HG03108 (cell line): ENCODE measurements around the gene GOLGA3.
"Not testable (repeated sequence)": the region's sequence is repeated elsewhere in the genome, so short reads cannot be mapped to it uniquely, and the experiment has no call there.

ENCODE experiments used
- ATAC-seq: cut with Tn5 transposase; IDR thresholded peaks from one replicate; pipeline ENCODE4 v1.9.1; 2021; ENCODE audit warnings: moderate library complexity; ENCODE audit not compliant: unreplicated experiment

GOLGA3 gene

GRCh38 chr12:132818562-132818961 lies 10.1 kb downstream of the GOLGA3 start:
- no peak for ATAC-seq

- no peak for ATAC-seq
Measured at GRCh38 chr12:132814232-132814631, 14.4 kb downstream of the GOLGA3 start.

- ATAC-seq: no peak
Measured at GRCh38 chr12:132813443-132813842, 15.2 kb downstream of the GOLGA3 start.

GRCh38 chr12:132812631-132813305 lies 15.9 kb downstream of the GOLGA3 start:
- no peak for ATAC-seq

- ATAC-seq: not testable (repeated sequence)
Measured at GRCh38 chr12:132809391-132809790, 19.3 kb downstream of the GOLGA3 start.

- no peak for ATAC-seq
Measured at GRCh38 chr12:132807295-132808092, 21.2 kb downstream of the GOLGA3 start.

- no peak for ATAC-seq
Measured at GRCh38 chr12:132806857-132807256, 21.8 kb downstream of the GOLGA3 start.

GRCh38 chr12:132804426-132804861 lies 24.2 kb downstream of the GOLGA3 start:
- ATAC-seq: no peak

GRCh38 chr12:132803888-132804287 lies 24.8 kb downstream of the GOLGA3 start:
- no peak for ATAC-seq

- ATAC-seq: no peak
Measured at GRCh38 chr12:132803125-132803524, 25.5 kb downstream of the GOLGA3 start.

- no peak for ATAC-seq
Measured at GRCh38 chr12:132801741-132802140, 26.9 kb downstream of the GOLGA3 start.

- no peak for ATAC-seq
Measured at GRCh38 chr12:132798836-132799235, 29.8 kb downstream of the GOLGA3 start.

GRCh38 chr12:132797820-132798570 lies 30.7 kb downstream of the GOLGA3 start:
- no peak for ATAC-seq

GRCh38 chr12:132795847-132796246 lies 32.8 kb downstream of the GOLGA3 start:
- no peak for ATAC-seq

- ATAC-seq: not testable (repeated sequence)
Measured at GRCh38 chr12:132791940-132792339, 36.7 kb downstream of the GOLGA3 start.

- ATAC-seq: no peak
Measured at GRCh38 chr12:132789099-132789471, 39.6 kb downstream of the GOLGA3 start.

GRCh38 chr12:132788375-132789098 lies 40.1 kb downstream of the GOLGA3 start:
- no peak for ATAC-seq

GRCh38 chr12:132787877-132788276 lies 40.8 kb downstream of the GOLGA3 start:
- ATAC-seq: no peak

- no peak for ATAC-seq
Measured at GRCh38 chr12:132786192-132786591, 42.5 kb downstream of the GOLGA3 start.

GRCh38 chr12:132784580-132784979 lies 44.1 kb downstream of the GOLGA3 start:
- no peak for ATAC-seq
